HG03060 (cell line): ENCODE measurements around the gene TSPOAP1.

Experiments used
- ATAC-seq: cut with Tn5 transposase; IDR thresholded peaks from one replicate; pipeline ENCODE4 v1.9.1; 2021; ENCODE audit warnings: low read depth, moderate number of reproducible peaks; ENCODE audit not compliant: unreplicated experiment

The TSPOAP1 gene

GRCh38 chr17:58330997-58331814 lies 2.6 kb upstream of the TSPOAP1 start:
- ATAC-seq = no peak

GRCh38 chr17:58330538-58330996 lies 2.0 kb upstream of the TSPOAP1 start:
- ATAC-seq = no peak

DNA sequence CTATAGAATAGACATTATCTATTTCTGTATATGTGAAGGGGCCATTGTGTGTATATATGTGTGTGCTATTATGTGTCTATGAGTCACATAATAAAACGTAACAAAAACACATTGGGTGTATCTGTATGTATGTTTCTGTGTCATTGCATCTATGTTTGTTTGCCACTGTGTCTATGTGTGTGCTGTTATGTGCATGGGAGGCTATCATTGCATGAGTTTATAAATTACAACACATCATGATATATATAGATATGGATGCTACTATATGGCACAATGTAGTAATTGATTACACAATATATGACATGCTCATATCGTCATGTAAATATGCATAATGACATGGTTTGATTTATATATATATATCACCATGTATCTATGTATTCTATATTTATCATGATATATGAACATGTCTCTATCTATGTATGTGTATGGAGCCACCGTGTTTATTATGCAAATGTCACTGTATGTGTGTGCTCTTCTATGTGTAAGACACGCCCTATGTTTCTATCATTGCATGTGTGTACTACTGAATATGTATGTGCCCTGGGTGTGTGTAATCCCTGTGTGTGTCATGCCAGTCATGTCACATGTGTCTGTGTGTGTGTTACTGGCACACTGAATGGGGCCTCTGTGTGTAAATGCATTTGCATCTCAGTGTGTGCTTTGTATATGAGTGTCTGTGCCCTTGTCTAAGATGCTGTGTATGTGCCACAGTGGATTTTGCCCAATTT lies 1.4 kb upstream of the TSPOAP1 start:
- peak; percentile 11 for ATAC-seq

DNA sequence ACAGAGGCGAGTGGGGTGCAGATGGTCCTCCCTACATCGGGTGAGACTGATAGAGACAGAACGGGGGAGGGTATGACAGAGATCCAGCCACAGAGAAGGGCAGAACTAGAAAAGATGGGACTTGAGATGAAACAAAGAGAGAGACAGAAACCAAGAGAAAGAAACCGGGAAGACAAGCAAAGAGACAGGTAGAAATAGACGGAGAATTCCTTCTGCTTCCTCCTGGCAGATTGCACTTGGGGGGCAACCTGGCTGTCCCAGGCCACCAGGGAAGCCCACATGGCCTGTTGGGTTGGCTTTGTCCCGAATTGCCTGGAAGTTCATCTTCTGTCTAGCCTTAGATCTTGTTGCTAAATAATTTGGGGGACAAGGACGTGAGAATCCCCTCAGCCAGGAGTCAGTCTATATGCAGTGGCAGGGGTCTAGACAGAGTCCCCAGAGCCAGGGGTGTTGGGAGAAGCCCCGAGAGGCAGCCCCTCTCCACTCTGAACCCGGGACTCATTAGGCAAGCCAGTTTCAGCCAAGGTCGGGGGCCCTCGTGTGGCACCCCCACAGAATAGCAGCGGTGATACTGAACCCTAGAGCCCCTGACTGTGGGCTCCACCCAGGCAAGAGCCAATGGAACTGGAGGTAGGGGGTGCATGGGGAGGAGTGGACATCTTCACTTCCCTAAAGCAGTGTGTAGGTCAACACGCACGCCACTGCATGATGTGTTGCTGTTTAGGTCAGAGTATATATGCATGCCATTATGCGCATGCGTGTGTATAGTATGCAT lies 627 bp upstream of the TSPOAP1 start:
- peak; percentile 32 for ATAC-seq

DNA sequence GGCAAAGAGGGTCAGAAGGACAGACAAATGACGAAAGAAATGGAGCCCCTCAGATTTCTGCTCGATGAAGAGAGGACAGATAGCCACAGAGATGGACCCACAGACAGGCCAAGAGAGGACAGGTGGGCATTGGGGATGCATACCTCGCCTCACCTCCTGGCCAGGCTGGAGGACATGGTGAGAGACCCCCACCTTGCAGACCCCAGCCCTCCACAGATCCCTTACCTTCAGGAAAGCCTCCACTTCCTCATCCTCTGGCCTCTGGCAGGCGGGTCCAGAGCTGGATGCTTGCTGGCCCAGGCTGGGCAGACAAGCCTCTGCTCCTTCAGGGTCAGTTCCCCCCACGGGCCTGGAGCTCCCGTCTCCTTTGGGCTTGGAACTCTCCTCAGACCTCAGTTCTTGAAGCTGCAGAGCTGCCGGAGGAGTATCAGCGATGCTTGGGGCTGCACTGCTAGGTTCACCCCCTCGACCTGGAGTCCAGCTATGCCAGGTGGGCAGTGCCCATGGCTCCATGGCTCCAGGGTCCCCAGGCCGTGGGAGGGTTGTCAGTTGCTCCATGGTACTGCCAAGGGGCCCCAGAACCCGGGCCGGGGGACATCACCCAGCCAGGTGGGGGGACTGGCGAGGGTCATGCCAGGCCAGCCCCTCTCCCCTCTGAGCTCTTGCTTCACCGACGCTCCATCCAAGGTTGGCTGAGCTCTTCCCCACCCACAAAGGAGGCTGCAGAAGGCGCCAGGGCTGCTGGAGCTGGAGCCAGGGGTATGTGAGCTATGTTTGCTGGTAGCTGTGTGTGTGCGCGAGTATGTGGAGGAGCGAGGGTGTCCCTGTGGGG lies 1.0 kb downstream of the TSPOAP1 start:
- no peak for ATAC-seq

- ATAC-seq = no peak
Observed at GRCh38 chr17:58326609-58327362, 1.8 kb downstream of the TSPOAP1 start.

DNA sequence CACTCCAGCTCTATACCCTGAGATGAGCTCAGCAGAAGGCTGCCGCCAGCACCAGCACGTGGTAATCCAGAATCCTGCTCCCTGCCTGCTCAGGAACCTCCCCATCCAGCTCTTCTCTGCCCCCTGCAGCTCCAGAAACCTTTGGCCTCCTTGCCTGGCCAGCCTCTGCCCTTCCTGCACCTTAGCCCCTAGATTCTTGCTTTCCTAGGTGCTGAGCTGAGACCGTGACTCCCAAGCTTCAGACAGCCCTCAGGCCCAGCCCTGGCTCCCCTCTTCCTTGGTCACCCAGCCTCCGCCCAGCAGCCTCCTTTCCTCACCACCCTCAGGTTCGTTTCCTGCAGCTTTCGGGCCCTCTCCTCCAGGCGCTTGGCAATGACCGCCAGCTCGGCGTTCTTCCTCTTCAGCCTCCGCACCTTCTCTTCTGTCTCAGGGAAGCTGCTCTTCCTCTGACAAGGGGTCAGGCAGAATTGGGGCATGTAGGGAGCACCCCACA lies 2.6 kb downstream of the TSPOAP1 start:
- no peak for ATAC-seq

GRCh38 chr17:58325289-58325726 lies 3.3 kb downstream of the TSPOAP1 start:
- no peak for ATAC-seq

- no peak for ATAC-seq
Observed at GRCh38 chr17:58324409-58325288, 3.9 kb downstream of the TSPOAP1 start.

DNA sequence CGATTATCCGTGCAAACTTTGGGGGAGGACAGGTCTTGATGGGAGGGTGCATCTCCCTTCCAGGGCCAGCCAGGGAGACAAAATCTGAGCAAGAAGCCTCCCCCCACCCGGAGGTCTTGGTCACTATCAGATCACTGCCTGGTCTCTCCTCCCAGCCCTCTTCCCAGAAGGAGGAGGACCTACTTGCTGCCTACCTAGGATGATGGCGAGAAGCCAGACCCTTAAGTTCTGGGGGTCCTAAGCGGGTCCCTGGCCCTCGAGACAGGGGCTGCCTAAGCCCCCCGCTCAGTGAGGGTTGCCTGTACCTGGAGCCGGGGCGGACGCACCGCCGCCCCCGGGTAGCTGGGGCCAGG lies 4.6 kb downstream of the TSPOAP1 start:
- ATAC-seq = no peak

DNA sequence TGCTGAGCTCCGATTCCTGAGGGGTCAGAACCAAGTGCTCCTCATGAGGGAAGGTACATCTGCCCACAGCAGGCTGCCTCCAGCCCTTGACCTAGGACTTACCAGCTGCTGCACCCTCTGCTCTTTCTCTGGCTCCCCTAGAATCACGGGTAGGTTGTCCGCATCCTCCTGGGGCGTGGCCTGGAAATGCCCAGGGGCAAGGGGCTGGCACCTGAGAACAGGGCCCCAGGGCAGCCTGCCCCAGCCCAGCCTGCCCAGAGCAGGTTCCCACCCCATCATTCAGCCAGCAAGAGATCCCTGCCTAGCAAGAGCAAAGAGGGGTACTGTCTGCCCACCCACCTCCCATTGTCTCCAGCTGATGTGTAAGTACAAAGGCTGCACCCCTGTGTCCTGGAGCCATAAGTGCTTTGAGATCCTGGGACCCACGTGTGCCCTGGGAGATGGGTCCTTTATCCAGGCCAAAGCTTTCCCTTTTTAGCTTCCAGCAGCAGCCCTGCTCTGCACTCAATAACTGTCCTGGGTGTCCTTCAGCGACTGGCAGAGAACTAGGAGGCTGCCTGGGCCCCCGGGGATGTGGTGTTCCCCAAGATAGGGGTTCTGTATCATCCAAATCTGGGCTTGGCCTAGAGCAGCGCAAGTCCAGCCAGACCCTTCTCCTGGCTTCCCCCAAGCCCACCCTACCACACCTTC lies 5.1 kb downstream of the TSPOAP1 start:
- ATAC-seq = no peak

- no peak for ATAC-seq
Observed at GRCh38 chr17:58322581-58323185, 5.9 kb downstream of the TSPOAP1 start.

DNA sequence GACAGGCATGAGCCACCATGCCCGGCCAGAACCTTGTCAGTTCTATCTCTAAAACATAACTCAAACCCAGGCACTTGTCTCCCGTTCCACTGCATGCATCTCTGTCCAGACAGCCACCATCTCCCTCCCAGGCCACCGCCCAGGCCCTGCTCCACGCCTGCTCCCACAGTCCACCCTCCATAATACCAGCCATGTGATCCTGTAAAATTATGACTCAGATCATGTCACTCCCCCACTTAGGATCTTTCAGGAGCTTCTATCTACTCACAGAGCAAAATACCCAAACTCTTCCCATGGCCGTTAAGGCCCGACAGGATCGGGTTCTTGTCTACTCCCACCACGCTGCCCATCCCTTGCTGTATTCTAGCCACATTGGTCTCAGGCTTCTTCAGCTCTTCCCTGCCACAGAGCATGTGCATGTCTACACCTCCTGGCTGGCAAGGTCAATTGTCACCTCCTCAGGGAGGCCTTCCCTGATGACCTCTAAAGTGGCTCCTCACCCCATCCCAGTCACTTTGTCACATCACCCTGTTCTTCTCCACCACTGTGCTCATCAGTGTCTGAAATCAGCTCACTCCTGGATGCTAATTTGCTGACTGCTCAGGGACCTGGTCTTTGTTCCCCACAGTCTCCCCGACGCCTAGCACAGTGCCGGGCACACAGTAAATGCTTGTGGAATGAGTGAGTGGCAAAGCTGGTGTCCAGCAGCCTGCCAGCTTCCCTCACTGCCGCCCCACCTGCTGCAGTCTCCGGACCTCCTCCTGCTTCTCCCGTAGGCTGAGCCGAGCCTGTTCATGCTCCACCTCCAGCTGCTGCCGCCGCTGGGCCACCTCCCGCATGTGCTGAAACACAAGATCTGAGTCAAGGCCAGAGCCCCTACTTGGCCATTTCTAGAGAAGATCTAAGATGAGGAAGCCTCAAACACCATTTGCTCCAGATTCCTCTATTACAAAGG lies 6.7 kb downstream of the TSPOAP1 start:
- no peak for ATAC-seq

GRCh38 chr17:58320570-58321323 lies 7.8 kb downstream of the TSPOAP1 start:
- no peak for ATAC-seq

- no peak for ATAC-seq
Observed at GRCh38 chr17:58320163-58320558, 8.4 kb downstream of the TSPOAP1 start.
